GM10266 (cell line): ENCODE results near the gene TBC1D2B.

Source experiments
- DNase-seq: peaks from one replicate; pipeline ENCODE4 v3.0.0; 2012; ENCODE audit errors: extremely low spot score
- TF ChIP-seq, protein P1 (sequence below): IDR thresholded peaks from 2 replicates; pipeline ENCODE4 v1.5.1; 2012; ENCODE audit warnings: mild to moderate bottlenecking, low read depth; ENCODE audit not compliant: control insufficient read depth, insufficient read depth; ENCODE audit errors: missing control alignments

Gene TBC1D2B

DNA sequence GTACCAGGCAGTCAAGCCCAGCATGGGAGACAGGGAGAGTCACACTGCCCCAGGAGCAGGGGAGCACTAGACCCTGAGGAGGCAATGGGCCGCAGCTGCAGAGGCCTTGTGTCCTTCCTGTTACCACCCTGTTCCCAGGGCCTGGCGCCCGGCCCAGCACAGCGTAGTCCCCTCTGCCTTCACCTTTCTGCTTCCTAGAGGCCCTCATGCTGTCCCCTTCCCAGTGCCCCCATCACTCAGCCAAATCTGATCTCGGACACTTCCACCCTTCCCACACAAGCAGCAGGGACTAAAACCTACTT, 6.9 kb upstream of the TBC1D2B start:
- TF ChIP-seq, protein P1, sequence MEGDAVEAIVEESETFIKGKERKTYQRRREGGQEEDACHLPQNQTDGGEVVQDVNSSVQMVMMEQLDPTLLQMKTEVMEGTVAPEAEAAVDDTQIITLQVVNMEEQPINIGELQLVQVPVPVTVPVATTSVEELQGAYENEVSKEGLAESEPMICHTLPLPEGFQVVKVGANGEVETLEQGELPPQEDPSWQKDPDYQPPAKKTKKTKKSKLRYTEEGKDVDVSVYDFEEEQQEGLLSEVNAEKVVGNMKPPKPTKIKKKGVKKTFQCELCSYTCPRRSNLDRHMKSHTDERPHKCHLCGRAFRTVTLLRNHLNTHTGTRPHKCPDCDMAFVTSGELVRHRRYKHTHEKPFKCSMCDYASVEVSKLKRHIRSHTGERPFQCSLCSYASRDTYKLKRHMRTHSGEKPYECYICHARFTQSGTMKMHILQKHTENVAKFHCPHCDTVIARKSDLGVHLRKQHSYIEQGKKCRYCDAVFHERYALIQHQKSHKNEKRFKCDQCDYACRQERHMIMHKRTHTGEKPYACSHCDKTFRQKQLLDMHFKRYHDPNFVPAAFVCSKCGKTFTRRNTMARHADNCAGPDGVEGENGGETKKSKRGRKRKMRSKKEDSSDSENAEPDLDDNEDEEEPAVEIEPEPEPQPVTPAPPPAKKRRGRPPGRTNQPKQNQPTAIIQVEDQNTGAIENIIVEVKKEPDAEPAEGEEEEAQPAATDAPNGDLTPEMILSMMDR, result no peak
- DNase-seq, result no peak

DNA sequence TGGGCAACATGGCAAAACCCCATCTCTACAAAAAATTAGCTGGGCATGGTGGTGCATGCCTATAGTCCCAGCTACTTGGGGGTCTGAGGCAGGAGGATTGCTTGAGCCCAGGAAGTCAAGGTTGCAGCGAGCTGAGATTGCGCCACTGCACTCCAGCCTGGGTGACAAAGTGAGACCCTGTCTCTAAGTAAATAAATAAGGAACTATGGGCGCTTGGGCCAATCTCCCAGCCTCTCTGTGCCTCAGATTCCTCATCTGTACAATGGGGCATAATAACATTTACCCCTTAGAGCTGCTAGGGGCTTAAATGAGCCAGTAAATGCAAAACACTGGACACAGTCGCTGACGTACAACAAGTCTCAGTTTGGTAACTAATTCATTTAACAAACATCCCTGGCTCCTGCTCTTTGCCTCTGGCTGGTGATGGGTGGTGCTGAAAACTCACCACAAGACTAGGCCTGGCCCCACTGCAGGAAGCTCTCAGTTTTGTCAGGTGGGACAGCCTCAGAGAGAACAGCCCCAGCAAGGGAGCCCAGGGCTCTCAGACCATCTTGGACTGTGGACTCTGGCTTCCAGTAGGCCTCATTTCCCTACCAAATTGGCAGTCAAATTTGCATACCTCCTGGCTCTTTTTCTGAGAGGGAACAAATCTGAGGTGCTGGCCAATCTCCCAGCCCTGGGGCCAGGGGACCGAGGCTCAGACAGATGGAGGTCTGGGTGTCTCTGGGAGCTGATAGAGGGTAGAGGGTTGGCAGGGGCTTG, 6.4 kb upstream of the TBC1D2B start:
- TF ChIP-seq, protein P1, result no peak
- DNase-seq, result no peak

DNA sequence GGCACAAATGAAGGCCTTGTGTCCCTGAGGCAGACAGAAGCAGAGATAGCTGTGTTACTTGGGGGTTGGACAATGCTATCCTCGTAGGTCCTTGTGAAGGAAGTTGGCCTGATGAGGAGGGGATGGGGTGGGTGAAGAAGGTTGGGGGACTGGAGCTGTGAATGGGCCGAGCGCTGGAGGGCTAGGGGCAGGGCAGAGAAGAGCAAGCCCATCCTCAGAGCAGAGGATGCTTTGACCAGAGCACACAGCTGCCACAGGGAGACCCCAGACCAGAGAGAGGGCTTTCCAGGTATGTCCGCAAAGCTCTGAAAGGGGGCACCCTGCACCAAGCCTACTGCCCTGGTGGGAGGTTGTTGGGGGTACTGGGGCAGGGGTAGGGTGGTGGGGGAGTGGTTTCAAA, 5.7 kb upstream of the TBC1D2B start:
- DNase-seq, result no peak
- TF ChIP-seq, protein P1, result no peak

- no peak for DNase-seq
- TF ChIP-seq, protein P1, result no peak
Observed at GRCh38 chr15:78082743-78083110, 5.2 kb upstream of the TBC1D2B start.

DNA sequence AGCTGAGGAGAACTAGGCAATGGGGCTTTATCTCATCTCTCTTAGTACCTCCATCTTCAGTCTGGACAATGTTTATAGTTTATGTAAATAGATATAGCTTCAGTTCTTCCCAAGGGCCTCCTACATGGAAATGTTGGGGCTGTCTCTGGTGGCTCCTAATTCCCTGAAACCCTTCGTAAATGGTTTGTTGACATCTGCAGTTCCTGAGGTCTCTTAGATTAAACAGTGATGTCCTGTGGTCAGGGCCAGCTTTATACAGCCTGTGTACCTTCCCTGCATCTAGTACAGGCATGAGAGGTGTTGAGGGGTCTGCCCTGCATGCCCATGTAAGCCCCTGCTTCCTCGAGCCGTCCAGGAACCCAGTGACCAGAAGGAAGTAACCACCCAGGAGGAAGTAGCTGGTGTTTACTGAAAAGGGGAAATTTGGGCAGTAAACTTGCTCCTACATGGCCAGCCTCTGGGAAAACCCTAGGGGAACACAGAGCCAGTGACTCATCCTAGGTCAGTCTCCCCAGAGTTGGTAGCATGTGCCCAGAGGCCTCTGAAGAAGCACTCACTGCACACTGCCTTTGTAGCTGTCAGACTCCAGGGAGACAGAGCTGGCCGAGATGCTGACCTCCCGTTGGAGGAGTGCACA, 4.7 kb upstream of the TBC1D2B start:
- TF ChIP-seq, protein P1, result no peak
- DNase-seq, result no peak

- TF ChIP-seq, protein P1, result no peak
- no peak for DNase-seq
Observed at GRCh38 chr15:78080088-78080460, 2.6 kb upstream of the TBC1D2B start.

- TF ChIP-seq, protein P1, result no peak
- DNase-seq, result no peak
Observed at GRCh38 chr15:78079298-78080087, 2.0 kb upstream of the TBC1D2B start.
